Spleen (tissue), 7 donors: Measurements from ENCODE around the gene STK11IP.

Experiments
- POLR2A ChIP-seq, 3 donors: fragments of 450-650 bp; IDR thresholded peaks; one replicate each; pipeline ENCODE4 v1.5.1; 2017; ENCODE audit warnings: antibody characterized with exemption in 3 of 3, mild to moderate bottlenecking in 1 of 3
- POLR2AphosphoS5 ChIP-seq, 3 donors: sonication (generic); formaldehyde crosslinking; IDR thresholded peaks; one replicate each; pipeline ENCODE4 v1.5.1; 2017; ENCODE audit warnings: antibody characterized with exemption in 3 of 3
- TF ChIP-seq, protein P1 (sequence below), 11 experiments: fragments of 200-600 bp in 7 of 11; fragments of 450-650 bp in 4 of 11; sonication (generic) in 4 of 11; IDR thresholded peaks in 8 of 11; conservative IDR thresholded peaks in 3 of 11; 1 replicate in 7 of 11; 2 replicates in 4 of 11; pipeline versions ENCODE4 v1.4.0 to v1.8.0; 2016 to 2021; ENCODE audit warnings: antibody characterized with exemption in 11 of 11, inconsistent platforms in 4 of 11, mild to moderate bottlenecking in 1 of 11
- donor health status: DM: no; HTN: no; CAD: no; lungs with moderate emphysema.
- donor health status: DM: no; HTN: no; CAD: no.
- donor health status: DM: no; HTN: no; CAD: no.

DNA sequence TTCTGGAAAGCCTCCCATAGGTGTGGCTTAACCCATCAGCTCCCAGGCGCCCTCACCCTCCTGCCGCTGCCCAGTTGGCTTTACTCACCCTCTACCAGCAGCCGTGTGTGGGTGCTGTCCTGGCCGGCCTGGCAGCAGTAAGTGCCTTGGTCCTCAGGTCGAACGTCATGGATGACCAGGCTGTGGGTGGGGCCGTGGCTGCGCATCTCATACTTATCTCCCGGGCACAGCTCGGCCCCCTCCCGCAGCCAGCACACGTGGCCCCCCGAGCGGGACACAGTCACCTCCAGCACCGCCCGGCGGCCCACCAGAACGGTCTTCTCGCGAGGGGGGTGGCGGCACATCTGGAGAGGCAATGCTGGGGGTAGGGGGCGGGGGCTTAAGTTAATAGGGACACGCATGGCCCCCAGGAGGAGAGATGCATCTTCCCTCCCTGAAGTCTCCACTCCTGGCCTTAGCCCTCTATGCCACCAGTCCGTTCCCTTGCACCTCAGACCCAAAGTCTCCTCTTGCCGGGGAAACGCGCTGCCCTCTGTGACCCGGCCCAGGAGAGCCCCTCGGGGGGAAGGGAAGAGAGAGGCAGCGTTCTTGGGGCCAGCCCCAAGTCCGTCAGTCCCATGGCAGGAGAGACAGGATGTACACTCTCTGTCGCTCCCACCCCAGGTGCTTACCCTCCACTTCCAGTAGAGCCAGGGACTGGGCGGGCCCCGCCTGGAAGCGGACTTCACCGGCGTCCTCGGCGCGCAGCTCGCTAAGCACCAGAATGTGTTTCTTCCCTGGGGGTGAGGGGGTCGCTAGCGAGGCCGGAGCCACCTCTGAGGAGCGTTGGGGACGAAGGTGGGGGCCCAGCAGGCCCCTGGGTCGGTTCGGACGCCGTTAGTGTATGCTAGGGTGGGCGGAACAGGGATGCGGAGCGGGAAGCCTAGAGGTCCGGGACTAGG is 45.9 kb upstream of the STK11IP start:
- TF ChIP-seq POLR2AphosphoS5 (IDR thresholded peaks at IDR 0.05) (no peak), POLR2A (IDR thresholded peaks at IDR 0.05) (no peak)
- TF ChIP-seq, protein P1, sequence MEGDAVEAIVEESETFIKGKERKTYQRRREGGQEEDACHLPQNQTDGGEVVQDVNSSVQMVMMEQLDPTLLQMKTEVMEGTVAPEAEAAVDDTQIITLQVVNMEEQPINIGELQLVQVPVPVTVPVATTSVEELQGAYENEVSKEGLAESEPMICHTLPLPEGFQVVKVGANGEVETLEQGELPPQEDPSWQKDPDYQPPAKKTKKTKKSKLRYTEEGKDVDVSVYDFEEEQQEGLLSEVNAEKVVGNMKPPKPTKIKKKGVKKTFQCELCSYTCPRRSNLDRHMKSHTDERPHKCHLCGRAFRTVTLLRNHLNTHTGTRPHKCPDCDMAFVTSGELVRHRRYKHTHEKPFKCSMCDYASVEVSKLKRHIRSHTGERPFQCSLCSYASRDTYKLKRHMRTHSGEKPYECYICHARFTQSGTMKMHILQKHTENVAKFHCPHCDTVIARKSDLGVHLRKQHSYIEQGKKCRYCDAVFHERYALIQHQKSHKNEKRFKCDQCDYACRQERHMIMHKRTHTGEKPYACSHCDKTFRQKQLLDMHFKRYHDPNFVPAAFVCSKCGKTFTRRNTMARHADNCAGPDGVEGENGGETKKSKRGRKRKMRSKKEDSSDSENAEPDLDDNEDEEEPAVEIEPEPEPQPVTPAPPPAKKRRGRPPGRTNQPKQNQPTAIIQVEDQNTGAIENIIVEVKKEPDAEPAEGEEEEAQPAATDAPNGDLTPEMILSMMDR (IDR thresholded peaks at IDR 0.05 in 8 of 11, conservative IDR thresholded peaks at IDR 0.05 in 3 of 11): no peak
